Aorta (tissue), 5 donors: ENCODE results near the gene ERBIN. TPM values are rescaled to one million over a fixed set of nuclear protein-coding genes. Genes with fewer than 3 reads are reported as not detected.
"Not testable (repeated sequence)": the region's sequence is repeated elsewhere in the genome, so short reads cannot be mapped to it uniquely, and the experiment has no call there.

Experiments
- ATAC-seq: fragments of 200-7000 bp; cut with Tn5 transposase; one replicate; pipeline ENCODE4 v1.9.1; 2022; ENCODE audit warnings: moderate library complexity; ENCODE audit not compliant: low FRiP score
- DNase-seq, 2 donors: peaks; one replicate each; pipeline ENCODE4 v3.0.0-alpha.2; 2020
- H3K27ac ChIP-seq, 2 donors: one replicate each; pipeline ENCODE4 v1.5.1; 2013; ENCODE audit warnings: low read length in 2 of 2, mild to moderate bottlenecking in 2 of 2, moderate library complexity in 2 of 2, control low read depth in 1 of 2, inconsistent platforms in 1 of 2, low read depth in 1 of 2
- H3K27me3 ChIP-seq, 2 donors: one replicate each; pipeline ENCODE4 v1.6.1; 2013; ENCODE audit warnings: control low read depth in 1 of 2, low read length in 1 of 2, mild to moderate bottlenecking in 1 of 2, moderate library complexity in 1 of 2; ENCODE audit not compliant: insufficient read depth in 2 of 2, control insufficient read depth in 1 of 2
- H3K36me3 ChIP-seq, 2 donors: one replicate each; pipeline ENCODE4 v1.6.1; 2013; ENCODE audit warnings: control low read depth in 1 of 2, low read length in 1 of 2, mild to moderate bottlenecking in 1 of 2; ENCODE audit not compliant: insufficient read depth in 2 of 2, control insufficient read depth in 1 of 2
- H3K4me1 ChIP-seq, 2 donors: one replicate each; pipeline ENCODE4 v1.6.1; 2013; ENCODE audit warnings: low read length in 2 of 2, control low read depth in 1 of 2, mild to moderate bottlenecking in 1 of 2, moderate library complexity in 1 of 2; ENCODE audit not compliant: insufficient read depth in 2 of 2, control insufficient read depth in 1 of 2
- H3K4me3 ChIP-seq, 2 donors: one replicate each; pipeline ENCODE4 v1.5.1; 2013; ENCODE audit warnings: low read length in 2 of 2, control low read depth in 1 of 2, mild to moderate bottlenecking in 1 of 2
- H3K9me3 ChIP-seq: one replicate; pipeline ENCODE4 v1.6.1; 2013; ENCODE audit warnings: mild to moderate bottlenecking, low read length; ENCODE audit not compliant: control insufficient read depth
- WGBS, 2 donors: extraction: QIAGEN DNeasy Blood & Tissue Kit; methylation state at CpG; one replicate each; pipeline ENCODE4 v1.1.7; 2013; 5-methylcytosine and 5-hydroxymethylcytosine counted together
- intact Hi-C, 2 donors: fragments of 100-400 bp; cut with DNase I; formaldehyde crosslinking; loops; one replicate each; pipeline versions ENCODE4 v1.14.2 to v1.15.0; 2022
- polyA plus RNA-seq, 2 donors: library from polyadenylated mRNA; stranded (reverse); fragments of 200-250 nt; gene quantifications; one replicate each; pipeline ENCODE4 v1.2.3, GENCODE V29; 2013
- total RNA-seq, 2 donors: library from RNA; stranded (reverse); fragmentation: NEBNext Ultra II Directional; extraction: Animal tissue kit (Norgen Biotek cat#: 25700); gene quantifications; one replicate each; pipeline ENCODE4 v1.2.1, GENCODE V29; 2021
- donor health status: healthy with polysubstance abuse.
- donor health status: Bipolar disorder and iron deficiency.
- donor health status: DM: no; HTN: no; CAD: no.
- donor health status: DM: no; HTN: no; CAD: no.
- donor health status: DM: yes; HTN: yes; CAD: no.

Gene ERBIN
- total and polyA plus RNA-seq, 4 donors = 15.2 to 78.6 (median 40.6) TPM

DNA sequence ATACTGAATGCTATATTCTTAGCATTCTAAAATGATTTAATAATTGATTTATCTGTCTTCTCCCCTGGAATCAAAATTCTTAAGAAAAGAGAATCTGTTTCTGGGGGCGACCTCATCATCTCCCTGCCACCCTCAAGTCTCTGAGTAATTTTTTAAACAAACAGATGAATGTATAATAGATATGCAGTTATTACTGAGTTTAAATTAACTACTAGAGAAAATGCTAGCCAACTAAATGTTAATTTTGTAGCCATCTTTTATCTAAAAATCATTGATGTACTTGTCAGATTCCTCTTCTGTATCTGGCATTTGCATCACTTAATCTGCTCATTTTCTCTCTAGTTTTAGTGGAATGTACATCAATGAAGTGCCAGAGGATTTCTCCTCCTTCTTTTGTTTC is 87.5 kb downstream of the ERBIN start:
- DNase-seq (no peak), ATAC-seq (no peak)
- Histone ChIP-seq H3K27ac (no peak overlapping the region), H3K27me3 (no peaks in the 10 kb centered on the region), H3K4me3 (no peak overlapping the region), H3K9me3 (no peaks in the 10 kb centered on the region), H3K4me1 (peaks cover 0 to 2% of the 10 kb centered on the region in 2 donors), H3K36me3 (no peaks in the 10 kb centered on the region)
- intact Hi-C loops = loop anchor here (10.0 kb wide), 1 partner anchor 89 kb away; the partner anchor contains the start of gene ERBIN (in 2 of the 2)
- 80 to 86% methylated on average over 1 of the region's 1 CpG for WGBS, 2 donors

DNA sequence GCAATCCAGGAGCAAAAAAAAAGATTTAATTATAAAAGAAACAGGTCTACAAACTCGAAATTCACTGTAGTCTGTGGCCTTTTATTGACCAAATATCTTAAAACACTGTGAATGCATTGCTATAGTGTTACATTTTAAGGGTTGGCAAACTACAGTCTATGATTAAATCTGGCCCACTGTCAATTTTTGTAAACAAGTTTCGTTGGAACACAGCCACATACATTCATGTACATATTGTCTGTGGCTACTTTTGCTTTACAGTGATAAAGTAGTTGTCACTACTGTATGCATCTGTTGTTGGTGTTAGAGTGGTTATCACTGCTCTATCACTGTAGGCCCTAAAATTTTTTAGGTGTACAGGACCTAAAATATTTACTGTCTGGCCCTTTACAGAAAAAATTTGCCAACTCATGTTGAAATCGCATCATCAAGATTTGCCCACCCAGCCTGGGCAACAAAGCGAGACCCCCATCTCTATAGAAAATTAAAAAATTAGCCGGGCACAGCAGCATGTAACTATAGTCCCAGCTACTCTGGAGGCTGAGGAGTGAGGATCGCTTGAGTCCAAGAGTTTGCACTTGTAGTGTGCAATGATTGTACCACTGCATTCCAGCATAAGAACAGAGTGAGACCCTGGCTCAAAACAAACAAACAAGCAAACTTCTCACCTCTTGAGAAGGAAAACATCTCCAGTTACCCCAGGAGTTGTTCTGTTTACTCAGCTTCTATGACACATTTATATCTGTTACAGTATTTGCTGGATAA is 89.0 kb downstream of the ERBIN start:
- 82 to 87% methylated on average over 6 of the region's 6 CpGs for WGBS, 2 donors
- Histone ChIP-seq H3K27me3 (no peaks in the 10 kb centered on the region), H3K9me3 (no peaks in the 10 kb centered on the region), H3K4me1 (peaks cover 0 to 2% of the 10 kb centered on the region in 2 donors), H3K4me3 (no peak overlapping the region), H3K27ac (no peak overlapping the region), H3K36me3 (no peaks in the 10 kb centered on the region)
- intact Hi-C loops = loop anchor here (10.0 kb wide), 1 partner anchor 91 kb away; the partner anchor contains the start of gene ERBIN (in 2 of the 2)
- DNase-seq (no peak), ATAC-seq (no peak)

DNA sequence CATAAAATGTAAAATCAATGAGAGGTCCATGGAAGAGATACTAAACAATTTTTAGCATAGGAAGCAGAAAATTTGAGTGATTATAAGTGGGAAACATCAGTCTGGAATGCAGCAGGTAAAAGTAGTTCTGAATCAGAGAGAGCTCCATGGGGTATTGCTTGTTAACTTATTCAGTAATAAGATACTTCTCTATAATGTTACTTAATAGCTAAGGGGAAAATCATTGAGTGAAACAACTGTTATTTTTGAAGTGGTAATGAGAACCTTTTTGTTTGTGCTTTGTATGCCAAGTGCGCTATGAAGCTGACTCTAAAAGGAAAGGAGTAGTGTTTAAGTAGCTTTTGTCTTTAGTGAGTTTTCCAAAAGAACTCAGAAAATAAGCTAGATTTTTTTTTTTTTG is 95.2 kb downstream of the ERBIN start:
- Histone ChIP-seq H3K9me3 (no peaks in the 10 kb centered on the region), H3K27ac (no peak overlapping the region), H3K36me3 (no peaks in the 10 kb centered on the region), H3K4me3 (no peak overlapping the region), H3K27me3 (no peaks in the 10 kb centered on the region), H3K4me1 (no peaks in the 10 kb centered on the region)
- 98 to 100% methylated on average over 1 of the region's 1 CpG for WGBS, 2 donors
- intact Hi-C loops = no loop called here
- no peak for DNase-seq
- no peak for ATAC-seq

DNA sequence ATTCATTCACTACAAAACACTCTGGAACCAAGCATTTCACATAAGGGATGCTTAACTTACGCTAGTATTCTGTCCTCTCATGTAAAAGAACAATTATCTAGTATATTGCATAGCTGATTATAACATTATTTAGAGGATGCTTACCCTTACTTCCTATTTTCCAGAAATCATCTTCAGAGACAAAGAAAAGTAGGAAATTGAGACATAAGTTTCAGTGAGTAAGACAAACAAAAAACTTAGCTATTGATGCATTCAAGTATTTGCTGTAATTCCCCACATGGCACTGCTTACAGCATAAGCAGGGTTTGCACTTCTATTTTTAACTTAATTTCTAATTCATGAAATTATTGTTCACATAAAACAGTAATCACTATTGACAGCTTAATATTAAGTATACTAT is 112.9 kb downstream of the ERBIN start:
- H3K9me3 ChIP-seq = no peaks in the 10 kb centered on the region
- WGBS, 2 donors = 93 to 94% methylated on average over 1 of the region's 1 CpG
- H3K36me3 ChIP-seq = no peaks in the 10 kb centered on the region
- no peaks in the 10 kb centered on the region for H3K27me3 ChIP-seq
- ATAC-seq (no peak), DNase-seq (no peak)
- peaks cover 0 to 8% of the 10 kb centered on the region in 2 donors for H3K4me1 ChIP-seq
- no peak overlapping the region for H3K27ac ChIP-seq
- H3K4me3 ChIP-seq = no peak overlapping the region
- intact Hi-C loops = no loop called here

DNA sequence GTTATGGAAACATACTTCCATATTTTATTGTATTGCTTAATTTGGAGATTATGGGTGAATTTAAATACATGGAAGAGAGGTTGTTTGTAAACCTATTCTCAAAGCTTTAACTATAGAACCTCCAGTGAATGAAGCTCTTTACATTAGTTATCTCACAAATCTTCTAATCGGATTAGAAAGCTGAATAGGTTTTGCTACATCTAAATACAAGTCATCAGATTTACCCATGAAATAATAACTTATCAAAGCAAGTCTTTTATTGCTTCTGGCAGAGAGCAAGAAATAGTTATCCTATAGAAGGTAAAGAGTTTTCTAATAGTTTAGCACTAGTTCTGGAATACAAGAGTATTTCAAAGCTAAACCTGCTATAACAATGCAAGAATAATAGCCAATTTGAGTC is 113.3 kb downstream of the ERBIN start:
- ATAC-seq (no peak), DNase-seq (no peak)
- Histone ChIP-seq H3K4me1 (peaks cover 0 to 8% of the 10 kb centered on the region in 2 donors), H3K4me3 (no peak overlapping the region), H3K36me3 (no peaks in the 10 kb centered on the region), H3K27me3 (no peaks in the 10 kb centered on the region), H3K9me3 (no peaks in the 10 kb centered on the region), H3K27ac (no peak overlapping the region)
- intact Hi-C loops = no loop called here
- 94% methylated on average over 1 of the region's 1 CpG for WGBS, 2 donors

DNA sequence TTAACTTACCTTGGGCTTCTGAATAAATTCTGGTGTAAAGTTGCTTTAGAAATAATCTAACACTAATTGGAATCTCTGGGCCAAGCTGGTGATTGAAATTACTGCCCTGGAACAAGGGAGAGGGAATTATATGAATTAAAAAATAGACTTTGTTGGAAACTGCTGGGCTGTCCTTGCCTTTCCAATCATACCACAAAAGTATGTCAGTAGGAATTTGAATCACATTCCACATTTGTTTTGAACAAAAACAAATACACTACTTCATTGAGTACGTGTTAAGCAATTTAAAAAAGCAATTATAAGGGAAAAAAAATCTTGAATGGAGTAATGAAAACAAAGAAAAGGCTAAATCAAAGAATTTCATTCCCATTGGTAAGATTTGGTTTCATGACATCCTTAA is 115.3 kb downstream of the ERBIN start:
- Histone ChIP-seq H3K36me3 (peaks cover 0 to 2% of the 10 kb centered on the region in 2 donors), H3K27ac (no peak overlapping the region), H3K4me1 (peaks cover 0 to 8% of the 10 kb centered on the region in 2 donors), H3K9me3 (no peaks in the 10 kb centered on the region), H3K27me3 (no peaks in the 10 kb centered on the region), H3K4me3 (no peak overlapping the region)
- 2 to 4% methylated on average over 1 of the region's 1 CpG for WGBS, 2 donors
- ATAC-seq (no peak), DNase-seq (no peak)
- intact Hi-C loops = no loop called here

DNA sequence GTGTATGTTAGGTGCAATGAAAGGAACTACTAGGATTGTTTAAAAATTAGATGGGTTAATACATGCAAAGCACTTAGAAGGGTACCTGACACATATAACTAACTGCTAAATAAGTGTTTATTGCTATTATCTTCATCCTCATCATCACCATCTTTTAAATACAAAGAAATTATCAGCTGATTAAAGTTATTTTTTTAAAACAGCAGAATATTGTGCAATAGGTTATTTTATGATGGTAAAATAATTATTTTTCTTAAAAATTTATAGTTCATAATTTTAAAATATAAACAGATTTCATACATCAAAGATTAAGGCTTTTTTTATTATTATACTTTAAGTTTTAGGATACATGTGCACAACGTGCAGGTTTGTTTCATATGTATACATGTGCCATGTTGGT is 130.9 kb downstream of the ERBIN start:
- no peak for DNase-seq
- Histone ChIP-seq H3K4me1 (no peaks in the 10 kb centered on the region), H3K9me3 (no peaks in the 10 kb centered on the region), H3K27me3 (no peaks in the 10 kb centered on the region), H3K36me3 (peaks cover 5 to 8% of the 10 kb centered on the region in 2 donors), H3K27ac (no peak overlapping the region), H3K4me3 (no peak overlapping the region)
- ATAC-seq = no peak
- WGBS, 2 donors = 92 to 95% methylated on average over 1 of the region's 1 CpG
- intact Hi-C loops = no loop called here

DNA sequence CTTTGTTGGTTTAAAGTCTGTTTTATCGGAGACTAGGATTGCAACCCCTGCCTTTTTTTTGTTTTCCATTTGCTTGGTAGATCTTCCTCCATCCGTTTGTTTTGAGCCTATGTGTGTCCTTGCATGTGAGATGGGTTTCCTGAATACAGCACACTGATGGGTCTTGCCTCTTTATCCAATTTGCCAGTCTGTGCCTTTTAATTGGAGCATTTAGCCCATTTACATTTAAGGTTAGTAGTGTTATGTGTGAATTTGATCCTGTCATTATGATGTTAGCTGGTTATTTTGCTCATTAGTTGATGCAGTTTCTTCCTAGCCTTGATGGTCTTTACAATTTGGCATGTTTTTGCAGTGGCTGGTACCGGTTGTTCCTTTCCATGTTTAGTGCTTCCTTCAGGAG is 134.9 kb downstream of the ERBIN start:
- H3K27ac ChIP-seq, intact Hi-C loops, DNase-seq, H3K4me1 ChIP-seq, H3K4me3 ChIP-seq, H3K9me3 ChIP-seq, ATAC-seq, H3K27me3 ChIP-seq, H3K36me3 ChIP-seq: not testable (repeated sequence)
- WGBS, 2 donors = 96% methylated on average over 2 of the region's 3 CpGs

DNA sequence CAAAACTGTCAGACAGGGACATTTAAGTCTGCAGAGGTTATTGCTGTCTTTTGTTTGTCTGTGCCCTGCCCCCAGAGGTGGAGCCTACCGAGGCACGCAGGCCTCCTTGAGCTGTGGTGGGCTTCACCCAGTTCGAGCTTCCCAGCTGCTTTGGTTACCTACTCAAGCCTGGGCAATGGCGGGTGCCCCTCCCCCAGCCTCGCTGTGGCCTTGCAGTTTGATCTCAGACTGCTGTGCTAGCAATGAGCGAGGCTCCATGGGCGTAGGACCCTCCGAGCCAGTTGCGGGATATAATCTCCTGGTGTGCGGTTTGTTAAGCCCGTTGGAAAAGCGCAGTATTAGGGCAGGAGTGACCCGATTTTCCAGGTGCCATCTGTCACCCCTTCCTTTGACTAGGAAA is 136.7 kb downstream of the ERBIN start:
- peak in 1 of 2 donors; percentile 45 for DNase-seq
- H3K9me3 ChIP-seq, H3K36me3 ChIP-seq, H3K4me1 ChIP-seq, H3K27me3 ChIP-seq, H3K4me3 ChIP-seq, ATAC-seq, H3K27ac ChIP-seq, intact Hi-C loops: not testable (repeated sequence)
- 97% methylated on average over 13 of the region's 13 CpGs for WGBS, 2 donors
